Suprapubic skin (tissue), 4 donors: ENCODE data around the gene CHIT1.

Source experiments
- EP300 ChIP-seq: sonication (generic); formaldehyde crosslinking; IDR thresholded peaks from one replicate; pipeline ENCODE4 v1.6.1; 2017; ENCODE audit warnings: antibody characterized with exemption
- POLR2A ChIP-seq, 2 donors: fragments of 450-650 bp; IDR thresholded peaks; one replicate each; pipeline ENCODE4 v1.6.1; 2017; ENCODE audit warnings: antibody characterized with exemption in 2 of 2, mild to moderate bottlenecking in 2 of 2, moderate library complexity in 2 of 2
- POLR2AphosphoS5 ChIP-seq, 3 donors: sonication (generic); formaldehyde crosslinking; IDR thresholded peaks; one replicate each; pipeline ENCODE4 v1.6.1; 2017; ENCODE audit warnings: antibody characterized with exemption in 3 of 3
- TF ChIP-seq, protein P1 (sequence below), 2 donors: fragments of 200-600 bp in 1 of 2; fragments of 450-650 bp in 1 of 2; sonication (generic) in 1 of 2; IDR thresholded peaks; one replicate each; pipeline ENCODE4 v1.5.1; 2016 to 2019; ENCODE audit warnings: antibody characterized with exemption in 2 of 2, mild to moderate bottlenecking in 1 of 2, moderate library complexity in 1 of 2

DNA sequence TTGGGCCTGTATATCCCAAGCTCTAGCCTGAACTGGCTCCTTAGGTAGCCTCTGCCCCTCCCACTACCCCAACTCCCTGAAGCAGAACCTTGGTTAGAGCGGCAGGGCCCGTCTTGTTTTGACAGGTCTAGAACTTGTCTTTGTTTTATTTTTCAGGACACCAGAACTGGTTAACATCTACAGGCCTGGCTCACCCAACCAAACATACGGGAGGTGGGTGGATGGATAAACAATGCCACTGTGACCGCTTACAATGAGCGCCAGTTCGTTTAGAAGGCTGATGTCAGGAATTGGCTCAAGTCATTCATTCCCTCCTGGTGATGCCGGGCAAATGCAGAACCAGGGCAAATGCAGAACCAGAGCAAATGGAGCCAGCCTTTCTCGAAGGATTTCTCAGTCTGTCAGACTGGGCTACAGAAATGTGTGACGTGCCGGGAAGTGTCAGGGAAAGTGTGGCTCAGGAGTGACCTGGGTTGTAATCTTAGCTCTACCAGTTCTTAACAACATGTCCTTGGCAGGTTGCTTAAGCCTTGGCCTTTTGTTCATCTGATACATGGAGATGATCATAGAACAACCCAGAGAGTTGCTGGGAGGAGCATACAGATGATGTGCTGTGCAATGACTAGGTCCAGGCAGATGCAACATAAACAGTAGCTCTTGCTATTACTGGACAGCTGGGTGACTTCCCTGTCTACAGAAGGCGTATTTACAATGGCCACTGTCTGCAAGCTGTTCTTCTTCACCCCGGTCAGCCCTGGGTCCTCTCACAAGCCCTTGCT is 45.3 kb upstream of the CHIT1 start:
- TF ChIP-seq, protein P1, sequence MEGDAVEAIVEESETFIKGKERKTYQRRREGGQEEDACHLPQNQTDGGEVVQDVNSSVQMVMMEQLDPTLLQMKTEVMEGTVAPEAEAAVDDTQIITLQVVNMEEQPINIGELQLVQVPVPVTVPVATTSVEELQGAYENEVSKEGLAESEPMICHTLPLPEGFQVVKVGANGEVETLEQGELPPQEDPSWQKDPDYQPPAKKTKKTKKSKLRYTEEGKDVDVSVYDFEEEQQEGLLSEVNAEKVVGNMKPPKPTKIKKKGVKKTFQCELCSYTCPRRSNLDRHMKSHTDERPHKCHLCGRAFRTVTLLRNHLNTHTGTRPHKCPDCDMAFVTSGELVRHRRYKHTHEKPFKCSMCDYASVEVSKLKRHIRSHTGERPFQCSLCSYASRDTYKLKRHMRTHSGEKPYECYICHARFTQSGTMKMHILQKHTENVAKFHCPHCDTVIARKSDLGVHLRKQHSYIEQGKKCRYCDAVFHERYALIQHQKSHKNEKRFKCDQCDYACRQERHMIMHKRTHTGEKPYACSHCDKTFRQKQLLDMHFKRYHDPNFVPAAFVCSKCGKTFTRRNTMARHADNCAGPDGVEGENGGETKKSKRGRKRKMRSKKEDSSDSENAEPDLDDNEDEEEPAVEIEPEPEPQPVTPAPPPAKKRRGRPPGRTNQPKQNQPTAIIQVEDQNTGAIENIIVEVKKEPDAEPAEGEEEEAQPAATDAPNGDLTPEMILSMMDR (IDR thresholded peaks at IDR 0.05): no peak
- TF ChIP-seq EP300 (peak; percentile 90), POLR2AphosphoS5 (IDR thresholded peaks at IDR 0.05) (peak in 2 of 3 donors; percentile 42 to 49), POLR2A (IDR thresholded peaks at IDR 0.05) (no peak)
